ENCODE results near the gene KCNA10. TPM values are rescaled to one million over a fixed set of nuclear protein-coding genes. Genes with fewer than 3 reads are reported as not detected.

KCNA10 gene
- polyA plus RNA-seq, 5 donors, result not detected

GRCh38 chr1:110501488-110502132 is 17.4 kb downstream of the KCNA10 start:
- no peak for DNase-seq

GRCh38 chr1:110498270-110498669 is 20.7 kb downstream of the KCNA10 start:
- DNase-seq, result no peak

- peak; percentile 55 to 64 for DNase-seq
Measured at GRCh38 chr1:110495926-110496600, 22.9 kb downstream of the KCNA10 start.

GRCh38 chr1:110494522-110495406 is 24.2 kb downstream of the KCNA10 start:
- DNase-seq, result no peak

- no peak for DNase-seq
Measured at GRCh38 chr1:110494036-110494435, 24.9 kb downstream of the KCNA10 start.

- DNase-seq, result no peak
Measured at GRCh38 chr1:110493059-110493699, 25.8 kb downstream of the KCNA10 start.

- no peak for DNase-seq
Measured at GRCh38 chr1:110492573-110492972, 26.4 kb downstream of the KCNA10 start.

- no peak for DNase-seq
Measured at GRCh38 chr1:110490791-110491451, 28.1 kb downstream of the KCNA10 start.

- no peak for DNase-seq
Measured at GRCh38 chr1:110489973-110490542, 28.9 kb downstream of the KCNA10 start.

GRCh38 chr1:110489406-110489805 is 29.6 kb downstream of the KCNA10 start:
- DNase-seq, result no peak

GRCh38 chr1:110488867-110489266 is 30.1 kb downstream of the KCNA10 start:
- no peak for DNase-seq

GRCh38 chr1:110488161-110488560 is 30.8 kb downstream of the KCNA10 start:
- no peak for DNase-seq

GRCh38 chr1:110487726-110488125 is 31.2 kb downstream of the KCNA10 start:
- no peak for DNase-seq

- no peak for DNase-seq
Measured at GRCh38 chr1:110485725-110486124, 33.2 kb downstream of the KCNA10 start.

- DNase-seq, result no peak
Measured at GRCh38 chr1:110484801-110485200, 34.2 kb downstream of the KCNA10 start.

- no peak for DNase-seq
Measured at GRCh38 chr1:110483308-110483685, 35.7 kb downstream of the KCNA10 start.

GRCh38 chr1:110482662-110483307 is 36.2 kb downstream of the KCNA10 start:
- no peak for DNase-seq

- DNase-seq, result no peak
Measured at GRCh38 chr1:110481968-110482623, 36.9 kb downstream of the KCNA10 start.

- no peak for DNase-seq
Measured at GRCh38 chr1:110480356-110481096, 38.4 kb downstream of the KCNA10 start.

Measured in right lung (tissue), 5 donors.